ENCODE data around the gene RHOG.
"Not testable (repeated sequence)": the region's sequence is repeated elsewhere in the genome, so short reads cannot be mapped to it uniquely, and the experiment has no call there.

Gene RHOG

DNA sequence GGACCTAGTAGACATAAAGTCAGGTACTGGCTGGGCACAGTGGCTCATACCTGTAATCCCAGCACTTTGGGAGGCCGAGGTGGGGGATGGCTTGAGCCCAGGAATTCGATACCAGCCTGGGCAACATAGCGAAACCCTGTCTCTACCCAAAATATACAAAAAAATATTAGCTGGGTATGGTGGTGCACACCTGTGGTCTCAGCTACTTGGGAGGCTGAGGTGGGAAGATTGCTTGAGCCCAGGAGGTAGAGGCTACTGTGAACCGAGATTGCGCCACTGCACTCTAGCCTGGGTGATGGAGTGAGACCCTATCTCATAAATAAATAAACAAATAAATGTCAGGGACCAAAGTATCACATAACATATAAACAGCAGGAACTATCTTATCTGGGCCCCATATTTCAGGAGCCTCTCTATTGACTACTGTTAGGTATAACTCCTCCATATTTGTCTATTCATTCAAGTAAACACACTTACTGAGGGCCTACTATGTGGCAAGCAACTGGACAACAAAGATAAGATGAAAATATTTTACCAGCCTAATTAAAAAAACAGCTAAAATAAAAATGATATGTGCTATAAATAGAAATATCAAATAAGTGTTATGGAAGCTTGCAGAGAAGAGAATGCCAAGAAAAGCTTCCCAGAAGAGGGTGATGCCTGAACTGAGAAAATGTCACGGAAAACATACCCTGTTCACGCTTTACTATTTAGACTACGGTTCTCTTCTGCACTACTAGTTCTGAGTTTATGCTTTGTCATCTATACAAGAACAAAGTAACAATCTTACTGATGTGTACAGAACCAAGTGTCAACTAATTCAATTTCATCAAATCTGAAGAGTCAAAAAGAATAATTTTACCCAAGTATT, 45.4 kb downstream of the RHOG start:
- H3K4me3 ChIP-seq, result peak overlapping the region in 4 of 7 experiments; percentile 64 to 90 (median 82)
- H3K27ac ChIP-seq, result peak overlapping the region in 5 of 21 experiments; percentile 19 to 97 (median 95)

DNA sequence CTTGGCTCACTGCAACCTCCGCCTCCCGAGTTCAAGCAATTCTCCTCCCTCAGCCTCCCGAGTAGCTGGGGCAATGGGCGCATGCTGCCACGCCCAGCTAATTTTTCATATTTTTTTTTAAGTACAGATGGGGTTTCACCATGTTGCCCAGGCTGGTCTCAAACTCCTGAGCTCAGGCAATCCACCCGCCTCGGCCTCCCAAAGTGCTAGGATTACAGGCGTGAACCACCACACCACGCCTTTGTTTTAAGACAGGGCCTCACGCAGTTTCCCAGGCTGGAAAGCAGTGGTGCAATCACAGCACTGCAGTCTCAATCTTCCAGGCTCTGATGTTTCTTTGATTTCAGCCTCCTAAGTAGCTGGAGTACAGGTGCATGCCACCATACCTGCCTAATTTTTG, 46.4 kb downstream of the RHOG start:
- not testable (repeated sequence) for H3K27ac ChIP-seq, H3K4me3 ChIP-seq

DNA sequence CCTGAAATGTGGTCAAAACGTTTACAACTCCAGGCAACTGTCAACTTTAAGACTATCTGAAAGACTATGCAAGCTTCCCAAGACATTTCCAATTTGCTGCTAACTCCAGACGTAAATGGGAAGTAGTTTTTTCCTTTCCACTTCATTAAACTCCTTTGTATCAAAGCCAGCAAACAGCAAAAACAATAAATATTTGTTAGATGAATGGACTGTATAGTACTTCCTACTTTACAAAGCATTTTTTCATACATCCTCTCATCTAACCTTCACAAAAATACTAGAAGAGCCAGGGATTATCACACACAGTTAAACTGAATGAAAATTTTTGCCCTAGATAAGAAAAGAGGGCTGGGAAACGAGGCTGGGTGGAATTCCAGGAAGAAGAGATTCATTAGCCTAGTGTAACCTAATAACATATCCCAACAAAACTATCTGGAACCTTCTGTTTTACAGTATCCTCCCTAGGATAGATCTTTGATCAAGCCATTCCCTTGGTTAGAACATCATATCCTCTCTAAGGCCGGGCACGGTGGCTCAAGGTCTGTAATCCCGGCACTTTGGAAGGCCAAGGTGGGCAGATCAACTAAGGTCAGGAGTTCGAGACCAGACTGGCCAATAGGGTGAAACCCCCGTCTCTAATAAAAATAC, 53.9 kb downstream of the RHOG start:
- peak overlapping the region in 8 of 21 experiments; percentile 6 to 82 (median 34) for H3K27ac ChIP-seq
- H3K4me3 ChIP-seq, result no peak overlapping the region

DNA sequence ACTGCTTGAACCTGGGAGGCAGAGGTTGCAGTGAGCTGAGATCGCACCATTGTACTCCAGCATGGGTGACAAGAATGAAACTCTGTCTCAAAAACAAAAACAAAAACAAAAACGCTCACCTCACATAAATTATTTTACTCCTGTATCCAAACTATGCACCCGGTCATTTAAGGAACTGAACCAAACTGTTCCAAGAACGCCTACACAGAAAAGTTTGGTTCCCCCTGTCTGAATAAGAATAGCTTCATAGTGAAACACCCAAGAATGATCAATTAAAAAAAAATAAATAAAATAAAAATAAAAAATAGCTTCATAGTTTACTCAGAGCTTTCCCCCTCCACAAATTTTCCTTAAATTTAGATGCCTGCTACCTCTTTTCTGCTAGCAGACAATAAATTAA, 57.1 kb downstream of the RHOG start:
- Histone ChIP-seq H3K27ac (peak overlapping the region in 5 of 21 experiments; percentile 13 to 82 (median 63)), H3K4me3 (no peak overlapping the region)

DNA sequence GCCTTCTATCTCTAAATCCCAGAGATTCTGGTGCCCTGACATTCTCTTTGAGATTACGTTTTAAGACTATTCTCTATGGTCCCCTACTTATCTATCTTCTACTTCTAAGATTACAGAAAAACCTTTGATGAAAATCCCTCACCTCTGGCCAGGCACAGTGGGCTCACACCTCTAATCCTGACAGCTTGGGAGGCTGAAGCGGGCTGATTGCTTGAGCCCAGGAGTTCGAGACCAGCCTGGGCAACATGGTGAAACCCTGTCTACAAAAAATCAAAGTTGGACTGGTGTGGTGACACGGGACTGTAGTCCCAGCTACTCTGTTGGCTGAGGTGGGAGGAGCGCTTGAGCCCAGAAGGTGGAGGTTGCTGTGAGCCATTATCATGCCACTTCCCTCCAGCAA, 57.8 kb downstream of the RHOG start:
- peak overlapping the region in 2 of 21 experiments; percentile 0 to 21 for H3K27ac ChIP-seq
- H3K4me3 ChIP-seq, result no peak overlapping the region

DNA sequence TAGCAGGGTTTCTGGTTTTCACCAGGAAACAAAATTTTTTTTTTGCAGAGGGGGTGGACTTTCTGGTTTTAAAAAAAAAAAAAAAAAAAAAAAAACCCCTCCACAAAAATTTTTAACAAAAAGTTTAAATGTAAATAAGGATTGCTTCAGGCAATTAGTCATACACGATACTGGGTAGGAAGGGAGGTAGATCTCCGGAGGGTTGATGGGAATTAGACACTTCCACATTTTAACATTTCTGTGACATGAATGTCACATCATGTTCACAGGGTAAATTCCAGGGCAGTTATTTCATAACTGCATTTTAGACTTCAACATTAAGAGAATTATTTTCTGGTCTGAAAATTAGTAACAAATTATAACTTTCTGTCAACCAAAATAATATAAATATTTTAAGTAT, 59.3 kb downstream of the RHOG start:
- peak overlapping the region in 2 of 21 experiments; percentile 41 to 45 for H3K27ac ChIP-seq

More for the DNA sequence above, 59.3 kb downstream of the RHOG start:
- no peak overlapping the region for H3K4me3 ChIP-seq

All from skin epidermis (tissue), 12 donors.